Keratinocyte (primary cell): Measurements from ENCODE around the gene GAN.

ENCODE experiments used
- CTCF ChIP-seq, 3 experiments: IDR thresholded peaks in 1 of 3; conservative IDR thresholded peaks in 1 of 3; optimal IDR thresholded peaks in 1 of 3; 2 replicates in 2 of 3; 3 replicates in 1 of 3; pipeline versions ENCODE3 to v1.5.1; 2011; ENCODE audit warnings: low read length in 3 of 3, mild to moderate bottlenecking in 3 of 3, moderate library complexity in 2 of 3, control low read depth in 1 of 3, inconsistent platforms in 1 of 3; ENCODE audit not compliant: insufficient read depth in 2 of 3; ENCODE audit errors: extremely low read depth in 1 of 3
- EZH2 ChIP-seq: IDR thresholded peaks from one replicate; pipeline ENCODE4 v1.6.1; 2012; ENCODE audit warnings: inconsistent platforms, mild to moderate bottlenecking, low read length, moderate library complexity

GRCh38 chr16:81316176-81316496 lies 1.4 kb downstream of the GAN start:
- TF ChIP-seq CTCF (optimal IDR thresholded peaks at IDR 0.05 in 1 of 3, IDR thresholded peaks at IDR 0.05 in 1 of 3, conservative IDR thresholded peaks at IDR 0.05 in 1 of 3; ENCODE audit: extremely low read depth in 1 of 3, insufficient read depth in 2 of 3, low read length in 3 of 3) (no peak), EZH2 (no peak)
